Chondrocyte (in vitro differentiated cells): ENCODE measurements around the gene TRERF1. TPM values are rescaled to one million over a fixed set of nuclear protein-coding genes. Genes with fewer than 3 reads are reported as not detected.

Experiments
- DNase-seq: peaks from one replicate; pipeline ENCODE4 v3.0.0; 2021; ENCODE audit warnings: mixed read lengths, low spot score
- H3K27ac Mint-ChIP-seq: one replicate; pipeline ENCODE4 v1.8.0; 2021; ENCODE audit warnings: mild to moderate bottlenecking, moderate library complexity, mixed read lengths; ENCODE audit not compliant: unreplicated experiment
- H3K27me3 Mint-ChIP-seq: 2 replicates; pipeline ENCODE4 v1.8.0; 2021; ENCODE audit warnings: low read depth, mixed read lengths
- H3K36me3 Mint-ChIP-seq: 2 replicates; pipeline ENCODE4 v1.8.0; 2021; ENCODE audit warnings: low read depth, mixed read lengths
- H3K4me1 Mint-ChIP-seq: 2 replicates; pipeline ENCODE4 v1.8.0; 2021; ENCODE audit warnings: low read depth, mild to moderate bottlenecking, mixed read lengths
- H3K4me3 Mint-ChIP-seq: one replicate; pipeline ENCODE4 v1.8.0; 2021; ENCODE audit warnings: mild to moderate bottlenecking, moderate library complexity, mixed read lengths; ENCODE audit not compliant: unreplicated experiment
- H3K9me3 Mint-ChIP-seq: 2 replicates; pipeline ENCODE4 v1.8.0; 2021; ENCODE audit warnings: low read depth, mixed read lengths
- CTCF ChIP-seq: fragments of 200-600 bp; sonication (generic); IDR thresholded peaks from 2 replicates; pipeline ENCODE4 v1.5.0; 2021; ENCODE audit warnings: antibody characterized with exemption, mild to moderate bottlenecking, moderate library complexity
- total RNA-seq: library from RNA; stranded (reverse); gene quantifications from 3 replicates; pipeline ENCODE4 v1.2.1, GENCODE V29; 2021

The TRERF1 gene
- total RNA-seq, 1 donor from 2014 or later = 1.8 TPM

- DNase-seq = no peak
- no peaks in the 10 kb centered on the region for H3K9me3 Mint-ChIP-seq
- no peak overlapping the region for H3K27ac Mint-ChIP-seq
- H3K27me3 Mint-ChIP-seq = no peaks in the 10 kb centered on the region
- H3K4me3 Mint-ChIP-seq = no peak overlapping the region
- H3K36me3 Mint-ChIP-seq = peaks cover 1% of the 10 kb centered on the region
- H3K4me1 Mint-ChIP-seq = no peaks in the 10 kb centered on the region
- TF ChIP-seq CTCF = no peak
These were observed 188.5 kb downstream of the TRERF1 start for GRCh38 chr6:42263165-42263728.

GRCh38 chr6:42260972-42261371 lies 190.8 kb downstream of the TRERF1 start:
- no peak for DNase-seq
- Mint-ChIP-seq H3K27ac (no peak overlapping the region), H3K4me1 (peaks cover 6% of the 10 kb centered on the region), H3K36me3 (peaks cover 1% of the 10 kb centered on the region), H3K27me3 (no peaks in the 10 kb centered on the region), H3K9me3 (no peaks in the 10 kb centered on the region), H3K4me3 (no peak overlapping the region)
- peak; percentile 79 for TF ChIP-seq CTCF

GRCh38 chr6:42260396-42260888 lies 191.3 kb downstream of the TRERF1 start:
- H3K36me3 Mint-ChIP-seq = peaks cover 1% of the 10 kb centered on the region
- no peak overlapping the region for H3K4me3 Mint-ChIP-seq
- H3K9me3 Mint-ChIP-seq = no peaks in the 10 kb centered on the region
- no peak for DNase-seq
- H3K27ac Mint-ChIP-seq = no peak overlapping the region
- TF ChIP-seq CTCF = no peak
- H3K27me3 Mint-ChIP-seq = no peaks in the 10 kb centered on the region
- H3K4me1 Mint-ChIP-seq = peaks cover 6% of the 10 kb centered on the region

GRCh38 chr6:42259841-42260395 lies 191.8 kb downstream of the TRERF1 start:
- Mint-ChIP-seq H3K27me3 (no peaks in the 10 kb centered on the region), H3K4me3 (no peak overlapping the region), H3K27ac (no peak overlapping the region), H3K4me1 (peaks cover 6% of the 10 kb centered on the region), H3K36me3 (peaks cover 1% of the 10 kb centered on the region), H3K9me3 (no peaks in the 10 kb centered on the region)
- TF ChIP-seq CTCF = no peak
- no peak for DNase-seq

GRCh38 chr6:42259286-42259685 lies 192.4 kb downstream of the TRERF1 start:
- Mint-ChIP-seq H3K36me3 (peaks cover 1% of the 10 kb centered on the region), H3K27ac (no peak overlapping the region), H3K4me1 (peaks cover 6% of the 10 kb centered on the region), H3K27me3 (no peaks in the 10 kb centered on the region), H3K4me3 (no peak overlapping the region), H3K9me3 (no peaks in the 10 kb centered on the region)
- TF ChIP-seq CTCF = no peak
- DNase-seq = no peak
